Measurements from ENCODE around the gene MCM5.
A peak's percentile ranks its signal among the peaks of the same experiment; 100 is the strongest.

The MCM5 gene

GRCh38 chr22:35403356-35403755 is 3.4 kb downstream of the MCM5 start:
- DNase-seq (ENCODE audit: low read depth in 2 of 2) = no peak

GRCh38 chr22:35404176-35404575 is 4.2 kb downstream of the MCM5 start:
- DNase-seq (ENCODE audit: low read depth in 2 of 2) = no peak

GRCh38 chr22:35406443-35406842 is 6.5 kb downstream of the MCM5 start:
- no peak for DNase-seq (ENCODE audit: low read depth in 2 of 2)

- DNase-seq (ENCODE audit: low read depth in 2 of 2) = no peak
Measured at GRCh38 chr22:35407362-35407761, 7.4 kb downstream of the MCM5 start.

- DNase-seq (ENCODE audit: low read depth in 2 of 2) = no peak
Measured at GRCh38 chr22:35409783-35410662, 10.1 kb downstream of the MCM5 start.

- no peak for DNase-seq (ENCODE audit: low read depth in 2 of 2)
Measured at GRCh38 chr22:35410663-35411034, 10.7 kb downstream of the MCM5 start.

- no peak for DNase-seq (ENCODE audit: low read depth in 2 of 2)
Measured at GRCh38 chr22:35411102-35411501, 11.2 kb downstream of the MCM5 start.

GRCh38 chr22:35413624-35414023 is 13.7 kb downstream of the MCM5 start:
- DNase-seq (ENCODE audit: low read depth in 2 of 2) = no peak

- no peak for DNase-seq (ENCODE audit: low read depth in 2 of 2)
Measured at GRCh38 chr22:35417606-35418005, 17.7 kb downstream of the MCM5 start.

GRCh38 chr22:35418088-35418487 is 18.1 kb downstream of the MCM5 start:
- DNase-seq (ENCODE audit: low read depth in 2 of 2) = no peak

- DNase-seq (ENCODE audit: low read depth in 2 of 2) = no peak
Measured at GRCh38 chr22:35418731-35419130, 18.8 kb downstream of the MCM5 start.

GRCh38 chr22:35419756-35420155 is 19.8 kb downstream of the MCM5 start:
- DNase-seq (ENCODE audit: low read depth in 2 of 2) = no peak

- no peak for DNase-seq (ENCODE audit: low read depth in 2 of 2)
Measured at GRCh38 chr22:35421121-35421520, 21.2 kb downstream of the MCM5 start.

- DNase-seq (ENCODE audit: low read depth in 2 of 2) = no peak
Measured at GRCh38 chr22:35422145-35422544, 22.2 kb downstream of the MCM5 start.

GRCh38 chr22:35422936-35423335 is 23.0 kb downstream of the MCM5 start:
- DNase-seq (ENCODE audit: low read depth in 2 of 2) = no peak

- DNase-seq (ENCODE audit: low read depth in 2 of 2) = no peak
Measured at GRCh38 chr22:35424081-35424480, 24.1 kb downstream of the MCM5 start.

- no peak for DNase-seq (ENCODE audit: low read depth in 2 of 2)
Measured at GRCh38 chr22:35424761-35425160, 24.8 kb downstream of the MCM5 start.

- DNase-seq (ENCODE audit: low read depth in 2 of 2) = no peak
Measured at GRCh38 chr22:35425546-35425945, 25.6 kb downstream of the MCM5 start.

GRCh38 chr22:35425971-35426800 is 26.2 kb downstream of the MCM5 start:
- no peak for DNase-seq (ENCODE audit: low read depth in 2 of 2)

- no peak for DNase-seq (ENCODE audit: low read depth in 2 of 2)
Measured at GRCh38 chr22:35426801-35427140, 26.8 kb downstream of the MCM5 start.

GRCh38 chr22:35430897-35431322 is 31.0 kb downstream of the MCM5 start:
- DNase-seq (ENCODE audit: low read depth in 2 of 2) = peak; percentile 27 to 54

- no peak for DNase-seq (ENCODE audit: low read depth in 2 of 2)
Measured at GRCh38 chr22:35431483-35432227, 31.7 kb downstream of the MCM5 start.

Measured in stimulated activated CD8-positive, alpha-beta memory T cell treated with anti-CD3 and anti-CD28 coated beads, Interleukin-7, amount 100 ng/mL, for 1 hour (primary cell).